Psoas muscle (tissue), 8 donors: ENCODE results near the gene PACS1. TPM values are rescaled to one million over a fixed set of nuclear protein-coding genes. Genes with fewer than 3 reads are reported as not detected.
"Not testable (repeated sequence)": the region's sequence is repeated elsewhere in the genome, so short reads cannot be mapped to it uniquely, and the experiment has no call there.

Source experiments
- ATAC-seq, 4 donors: fragments of 200-7000 bp; cut with Tn5 transposase; one replicate each; pipeline ENCODE4 v1.9.1; 2020; ENCODE audit warnings: moderate library complexity in 3 of 4, mild to moderate bottlenecking in 2 of 4
- DNase-seq, 2 donors: peaks; one replicate each; pipeline ENCODE4 v3.0.0-alpha.2; 2020
- H3K27ac ChIP-seq: fragments of 200-600 bp; one replicate; pipeline ENCODE4 v1.8.0; 2022
- H3K27me3 ChIP-seq, 3 donors: fragments of 200-600 bp in 1 of 3; one replicate each; pipeline versions ENCODE4 v1.6.1 to v1.8.0; 2013 to 2022; ENCODE audit warnings: low read length in 2 of 3, mild to moderate bottlenecking in 2 of 3, moderate library complexity in 1 of 3; ENCODE audit not compliant: insufficient read depth in 3 of 3
- H3K36me3 ChIP-seq, 2 donors: fragments of 200-600 bp in 1 of 2; one replicate each; pipeline versions ENCODE4 v1.6.1 to v1.8.0; 2013 to 2022; ENCODE audit warnings: low read depth in 1 of 2, mild to moderate bottlenecking in 1 of 2, moderate library complexity in 1 of 2; ENCODE audit not compliant: insufficient read depth in 1 of 2
- H3K4me1 ChIP-seq: fragments of 200-600 bp; one replicate; pipeline ENCODE4 v1.8.0; 2022
- H3K4me3 ChIP-seq: fragments of 200-600 bp; one replicate; pipeline ENCODE4 v1.8.0; 2022; ENCODE audit warnings: mild to moderate bottlenecking
- H3K9me3 ChIP-seq: fragments of 200-600 bp; one replicate; pipeline ENCODE4 v1.8.0; 2022
- WGBS, 3 donors: extraction: QIAGEN DNeasy Blood & Tissue Kit; methylation state at CpG; one replicate each; pipeline versions ENCODE4 v1.1.6 to v1.1.7; 2013; 5-methylcytosine and 5-hydroxymethylcytosine counted together
- intact Hi-C, 2 donors: fragments of 100-400 bp; cut with DNase I; formaldehyde crosslinking; loops; one replicate each; pipeline versions ENCODE4 v1.11.0 to v1.14.2; 2022
- polyA plus RNA-seq, 3 donors: library from polyadenylated mRNA; stranded (reverse); fragments of 200-250 nt; gene quantifications; one replicate each; pipeline ENCODE4 v1.2.3, GENCODE V29; 2013
- total RNA-seq, 4 donors: library from RNA; stranded (reverse); fragmentation: NEBNext Ultra II Directional in 2 of 4; extraction: Animal tissue kit (Norgen Biotek cat#: 25700) in 2 of 4; gene quantifications; one replicate each; pipeline versions ENCODE4 v1.2.1 to v1.2.4, GENCODE V29; 2021 to 2023
- TF ChIP-seq, protein P1 (sequence below): fragments of 200-600 bp; IDR thresholded peaks from one replicate; pipeline ENCODE4 v1.8.0; 2022; ENCODE audit warnings: antibody characterized with exemption
- donor health status: healthy with polysubstance abuse.
- donor health status: DM: no; HTN: no; CAD: no; lungs with moderate emphysema.
- donor health status: Bipolar disorder and iron deficiency.
- donor health status: healthy.
- donor health status: DM: yes; HTN: yes; CAD: no.
- donor health status: DM: no; HTN: no; CAD: no.
- donor health status: DM: no; HTN: no; CAD: no.
- donor health status: DM: yes; HTN: yes; CAD: no.

PACS1 gene
- total and polyA plus RNA-seq, 7 donors, result 7.4 to 27.8 (median 16.3) TPM

DNA sequence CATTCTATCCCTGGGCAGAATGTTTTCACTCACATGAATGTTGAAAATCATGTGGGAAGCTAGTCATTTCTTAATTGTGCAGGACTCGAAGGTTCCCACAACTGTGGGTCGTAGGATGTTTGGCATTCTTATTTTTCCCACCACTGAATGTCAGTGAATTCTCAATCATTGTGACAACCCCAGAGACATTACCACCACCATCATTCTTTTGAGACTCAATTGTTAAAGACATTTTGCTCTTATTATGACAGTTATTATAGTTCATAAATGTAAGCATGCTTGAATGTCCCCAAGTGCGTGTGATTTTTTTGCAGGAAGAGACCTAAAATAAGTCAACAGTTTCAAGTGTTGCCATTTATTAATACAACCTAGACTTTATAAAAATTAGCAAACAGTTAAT lies 19.0 kb downstream of the PACS1 start:
- TF ChIP-seq, protein P1, sequence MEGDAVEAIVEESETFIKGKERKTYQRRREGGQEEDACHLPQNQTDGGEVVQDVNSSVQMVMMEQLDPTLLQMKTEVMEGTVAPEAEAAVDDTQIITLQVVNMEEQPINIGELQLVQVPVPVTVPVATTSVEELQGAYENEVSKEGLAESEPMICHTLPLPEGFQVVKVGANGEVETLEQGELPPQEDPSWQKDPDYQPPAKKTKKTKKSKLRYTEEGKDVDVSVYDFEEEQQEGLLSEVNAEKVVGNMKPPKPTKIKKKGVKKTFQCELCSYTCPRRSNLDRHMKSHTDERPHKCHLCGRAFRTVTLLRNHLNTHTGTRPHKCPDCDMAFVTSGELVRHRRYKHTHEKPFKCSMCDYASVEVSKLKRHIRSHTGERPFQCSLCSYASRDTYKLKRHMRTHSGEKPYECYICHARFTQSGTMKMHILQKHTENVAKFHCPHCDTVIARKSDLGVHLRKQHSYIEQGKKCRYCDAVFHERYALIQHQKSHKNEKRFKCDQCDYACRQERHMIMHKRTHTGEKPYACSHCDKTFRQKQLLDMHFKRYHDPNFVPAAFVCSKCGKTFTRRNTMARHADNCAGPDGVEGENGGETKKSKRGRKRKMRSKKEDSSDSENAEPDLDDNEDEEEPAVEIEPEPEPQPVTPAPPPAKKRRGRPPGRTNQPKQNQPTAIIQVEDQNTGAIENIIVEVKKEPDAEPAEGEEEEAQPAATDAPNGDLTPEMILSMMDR, result no peak
- Histone ChIP-seq H3K27ac (no peak overlapping the region), H3K27me3 (no peaks in the 10 kb centered on the region), H3K4me1 (peaks cover 4% of the 10 kb centered on the region), H3K9me3 (no peaks in the 10 kb centered on the region), H3K4me3 (no peak overlapping the region), H3K36me3 (no peaks in the 10 kb centered on the region)
- WGBS, 3 donors, result 87 to 91% (median 89%) methylated on average over 3 of the region's 3 CpGs
- intact Hi-C loops, result no loop called here
- ATAC-seq (no peak), DNase-seq (no peak)

DNA sequence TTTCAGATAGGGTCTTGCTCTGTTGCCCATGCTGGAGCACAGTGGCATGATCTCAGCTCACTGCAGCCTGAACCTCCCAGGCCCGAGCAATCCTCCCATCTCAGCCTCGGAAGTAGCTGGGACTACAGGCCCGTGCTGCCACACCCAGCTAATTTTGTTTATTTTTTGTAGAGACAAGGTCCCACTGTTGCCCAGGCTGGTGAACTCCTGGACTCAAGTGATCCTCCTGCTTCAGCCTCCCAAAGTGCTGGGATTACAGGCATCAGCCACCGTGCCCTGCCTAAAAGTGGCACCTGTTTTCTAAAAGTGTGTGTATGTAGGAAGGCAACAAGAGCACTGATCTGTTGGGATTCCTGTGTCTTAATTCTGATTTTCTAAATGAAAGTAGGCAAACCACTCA lies 20.2 kb downstream of the PACS1 start:
- TF ChIP-seq, protein P1, result no peak
- intact Hi-C loops, result no loop called here
- Histone ChIP-seq H3K27ac (no peak overlapping the region), H3K9me3 (no peaks in the 10 kb centered on the region), H3K36me3 (no peaks in the 10 kb centered on the region), H3K4me1 (peaks cover 4% of the 10 kb centered on the region), H3K4me3 (no peak overlapping the region), H3K27me3 (no peaks in the 10 kb centered on the region)
- ATAC-seq (no peak), DNase-seq (no peak)
- 87 to 96% (median 94%) methylated on average over 4 of the region's 4 CpGs for WGBS, 3 donors

DNA sequence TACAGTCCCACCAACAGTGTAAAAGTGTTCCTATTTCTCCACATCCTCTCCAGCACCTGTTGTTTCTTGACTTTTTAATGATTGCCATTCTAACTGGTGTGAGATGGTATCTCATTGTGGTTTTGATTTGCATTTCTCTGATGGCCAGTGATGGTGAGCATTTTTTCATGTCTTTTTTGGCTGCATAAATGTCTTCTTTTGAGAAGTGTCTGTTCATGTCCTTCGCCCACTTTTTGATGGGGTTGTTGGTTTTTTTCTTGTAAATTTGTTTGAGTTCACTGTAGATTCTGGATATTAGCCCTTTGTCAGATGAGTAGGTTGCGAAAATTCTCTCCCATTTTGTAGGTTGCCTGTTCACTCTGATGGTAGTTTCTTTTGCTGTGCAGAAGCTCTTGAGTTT lies 22.1 kb downstream of the PACS1 start:
- ATAC-seq, H3K27me3 ChIP-seq, H3K4me3 ChIP-seq, H3K27ac ChIP-seq, H3K4me1 ChIP-seq, DNase-seq, H3K9me3 ChIP-seq, intact Hi-C loops, H3K36me3 ChIP-seq: not testable (repeated sequence)
- 87 to 100% (median 96%) methylated on average over 2 of the region's 2 CpGs for WGBS, 3 donors

DNA sequence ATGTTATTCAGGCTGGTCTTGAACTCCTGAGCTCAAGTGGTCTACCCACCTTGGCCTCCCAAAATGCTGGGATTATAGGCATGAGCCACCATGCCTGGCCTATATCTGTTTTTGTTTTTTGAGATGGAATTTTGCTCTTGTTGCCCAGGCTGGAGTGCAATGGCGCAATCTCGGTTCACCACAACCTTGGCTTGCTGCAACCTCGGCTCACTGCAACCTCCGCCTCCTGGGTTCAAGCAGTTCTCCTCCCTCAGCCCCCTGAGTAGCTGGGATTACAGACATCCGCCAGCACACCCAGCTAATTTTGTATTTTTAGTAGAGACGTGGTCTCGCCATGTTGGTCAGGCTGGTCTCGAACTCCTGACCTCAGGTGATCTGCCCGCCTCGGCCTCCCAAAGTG lies 29.7 kb downstream of the PACS1 start:
- intact Hi-C loops, result loop anchor here in 1 of 2 donors (10.0 kb wide), 1 partner anchor 95 kb away; no protein-coding TSS in a partner anchor
- H3K36me3 ChIP-seq, H3K4me1 ChIP-seq, DNase-seq, H3K27me3 ChIP-seq, H3K27ac ChIP-seq, H3K9me3 ChIP-seq, H3K4me3 ChIP-seq, ATAC-seq: not testable (repeated sequence)
- 95 to 97% (median 96%) methylated on average over 10 of the region's 10 CpGs for WGBS, 3 donors

DNA sequence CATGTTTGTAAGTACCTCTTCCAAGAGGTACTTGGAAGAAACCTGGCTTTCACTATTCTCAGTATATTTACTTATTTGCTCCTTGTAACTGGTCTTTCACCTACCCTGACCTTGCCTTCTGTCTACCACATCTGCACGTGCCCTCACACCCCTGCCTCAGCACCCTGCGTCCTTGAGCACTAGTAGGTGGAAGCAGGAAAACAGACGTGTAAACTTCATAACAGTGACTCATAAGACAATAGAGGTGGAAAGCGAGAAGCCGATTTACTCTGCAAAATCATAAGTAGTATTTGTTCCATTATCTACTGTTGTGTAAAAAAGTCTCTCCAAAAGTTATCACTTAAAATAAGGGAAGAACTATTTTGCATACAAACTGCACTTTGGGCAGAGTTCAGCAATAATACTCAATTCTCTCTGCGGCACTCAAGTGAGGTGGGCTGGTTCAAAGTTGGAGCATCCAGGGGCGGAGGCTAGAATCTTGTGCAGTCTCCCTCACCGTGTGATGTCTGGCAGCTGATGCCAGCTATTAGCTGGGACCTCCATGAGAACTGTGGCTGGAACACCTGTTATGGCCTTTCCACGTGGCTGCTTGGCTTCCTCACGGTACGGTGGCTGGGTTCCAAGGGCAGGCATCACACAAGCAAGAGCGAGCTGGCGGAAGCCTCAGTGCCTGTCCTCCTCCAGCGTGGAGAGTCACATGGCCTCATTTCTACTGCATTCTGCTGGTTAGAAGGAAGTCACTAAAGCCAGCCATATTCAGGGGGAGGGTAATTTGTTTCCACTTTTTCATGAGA lies 30.4 kb downstream of the PACS1 start:
- no peak overlapping the region for H3K4me3 ChIP-seq
- H3K9me3 ChIP-seq, result no peaks in the 10 kb centered on the region
- TF ChIP-seq, protein P1, result no peak
- intact Hi-C loops, result loop anchor here in 1 of 2 donors (10.0 kb wide), 1 partner anchor 94 kb away; no protein-coding TSS in a partner anchor
- no peaks in the 10 kb centered on the region for H3K4me1 ChIP-seq
- ATAC-seq (peak; percentile 55 to 70 (median 66)), DNase-seq (peak; percentile 56 to 64)
- H3K27ac ChIP-seq, result no peak overlapping the region
- H3K36me3 ChIP-seq, result no peaks in the 10 kb centered on the region
- no peaks in the 10 kb centered on the region for H3K27me3 ChIP-seq
- WGBS, 3 donors, result 45 to 48% (median 46%) methylated on average over 14 of the region's 14 CpGs
